Regular cardiac myocyte (primary cell): ENCODE results near the gene RELB. TPM values are rescaled to one million over a fixed set of nuclear protein-coding genes. Genes with fewer than 3 reads are reported as not detected.

Experiments used
- total RNA-seq: library from RNA; depleted of rRNA; stranded (reverse); fragments of >200 nt; gene quantifications from 2 replicates; pipeline ENCODE4 v1.2.3, GENCODE V29; 2014

Gene RELB
- 5.0 and 11.0 TPM in 2 replicates for total RNA-seq

GRCh38 chr19:45001087-45001739, at the start of gene RELB:
RELB (plus strand) TSS chr19:45001464; CDS start chr19:45001580, 116 bp downstream.

GRCh38 chr19:44954649-44955504, 46.4 kb upstream of the RELB start, which contains the start of gene CLPTM1:
CLPTM1 (plus strand) TSS chr19:44955380; CDS start chr19:44955396, 16 bp downstream.

GRCh38 chr19:45038931-45039893, 37.9 kb downstream of the RELB start, which contains the start of gene CLASRP:
CLASRP (plus strand) TSS chr19:45039045; CDS start chr19:45040213, 1,168 bp downstream.

GRCh38 chr19:45076029-45076850, 75.0 kb downstream of the RELB start, which contains the start of gene ZNF296:
ZNF296 (minus strand) TSS chr19:45076478; CDS start chr19:45076373, 105 bp downstream.

GRCh38 chr19:45079063-45079910, 78.0 kb downstream of the RELB start, which contains the start of gene GEMIN7:
GEMIN7 (plus strand) TSS chr19:45079260; CDS start chr19:45090115, 10,855 bp downstream.

Other genes with a start within 250 kb of the RELB start
- gene CBLC, start 223.6 kb upstream of the RELB start, total RNA-seq, result under 0.01 TPM in 2 replicates
- 5.4 and 8.2 TPM in 2 replicates for gene BCAM, start 192.4 kb upstream of the RELB start, total RNA-seq
- 60.9 and 65.0 TPM in 2 replicates for gene NECTIN2, start 155.2 kb upstream of the RELB start, total RNA-seq
- 36.9 and 94.9 TPM in 2 replicates for gene TOMM40, start 110.2 kb upstream of the RELB start, total RNA-seq
- 9.0 and 20.6 TPM in 2 replicates for gene APOE, start 95.7 kb upstream of the RELB start, total RNA-seq
- 1.3 and 3.4 TPM in 2 replicates for gene APOC1, start 86.9 kb upstream of the RELB start, total RNA-seq
- gene APOC4, start 59.2 kb upstream of the RELB start, total RNA-seq, result not detected in 2 replicates
- not detected in 2 replicates for gene APOC2, start 55.4 kb upstream of the RELB start, total RNA-seq
- 37.4 and 40.3 TPM in 2 replicates for gene CLPTM1, start 46.1 kb upstream of the RELB start, total RNA-seq
- gene CLASRP, start 37.6 kb downstream of the RELB start, total RNA-seq, result 9.9 and 11.9 TPM in 2 replicates
- gene ZNF296, start 75.0 kb downstream of the RELB start, total RNA-seq, result under 0.01 TPM in 1 of 2 replicates, not detected in the other
- gene GEMIN7, start 77.8 kb downstream of the RELB start, total RNA-seq, result 23.1 and 28.0 TPM in 2 replicates
- gene PPP1R37, start 91.7 kb downstream of the RELB start, total RNA-seq, result 29.7 and 49.9 TPM in 2 replicates
- under 0.01 and 0.56 TPM in 2 replicates for gene NKPD1, start 159.5 kb downstream of the RELB start, total RNA-seq
- 5.0 and 10.4 TPM in 2 replicates for gene TRAPPC6A, start 176.8 kb downstream of the RELB start, total RNA-seq
- 3.8 and 4.5 TPM in 2 replicates for gene BLOC1S3, start 177.3 kb downstream of the RELB start, total RNA-seq
- gene EXOC3L2, start 243.9 kb downstream of the RELB start, total RNA-seq, result 0.28 TPM in 1 of 2 replicates, not detected in the other
- 8.8 and 9.6 TPM in 2 replicates for gene MARK4, start 249.8 kb downstream of the RELB start, total RNA-seq